H9 (cell line): ENCODE data around the gene MAML1. TPM values are rescaled to one million over a fixed set of nuclear protein-coding genes. Genes with fewer than 3 reads are reported as not detected.
"Not testable (repeated sequence)": the region's sequence is repeated elsewhere in the genome, so short reads cannot be mapped to it uniquely, and the experiment has no call there.

ENCODE experiments used
- DNase-seq: peaks from one replicate; pipeline ENCODE4 v3.0.0-alpha.2; 2017
- H2AFZ ChIP-seq: one replicate; pipeline ENCODE4 v1.6.1; 2013; ENCODE audit warnings: mild to moderate bottlenecking, low read length, control low read depth, moderate library complexity
- H2AK5ac ChIP-seq: 2 replicates; pipeline ENCODE4 v1.6.1; 2013; ENCODE audit warnings: low read length, control low read depth, mixed read lengths; ENCODE audit not compliant: insufficient read length
- H2BK120ac ChIP-seq: one replicate; pipeline ENCODE4 v1.6.1; 2013; ENCODE audit warnings: low read depth, mild to moderate bottlenecking, low read length, control low read depth, inconsistent platforms; ENCODE audit not compliant: poor library complexity, severe bottlenecking
- H2BK12ac ChIP-seq: 2 replicates; pipeline ENCODE4 v1.6.1; 2013; ENCODE audit warnings: low read length, control low read depth, mixed read lengths, low read depth; ENCODE audit not compliant: insufficient read length
- H2BK15ac ChIP-seq: 2 replicates; pipeline ENCODE4 v1.6.1; 2013; ENCODE audit warnings: low read depth, low read length, control low read depth
- H2BK20ac ChIP-seq: one replicate; pipeline ENCODE4 v1.6.1; 2013; ENCODE audit warnings: low read depth, mild to moderate bottlenecking, low read length, control low read depth, inconsistent platforms; ENCODE audit not compliant: poor library complexity, severe bottlenecking
- H2BK5ac ChIP-seq: 2 replicates; pipeline ENCODE4 v1.6.1; 2013; ENCODE audit warnings: low read length, control low read depth, mixed read lengths; ENCODE audit not compliant: insufficient read length
- H3K14ac ChIP-seq: 2 replicates; pipeline ENCODE4 v1.6.1; 2013; ENCODE audit warnings: low read length, control low read depth; ENCODE audit not compliant: insufficient read depth
- H3K18ac ChIP-seq: 2 replicates; pipeline ENCODE4 v1.6.1; 2013; ENCODE audit warnings: low read depth, mild to moderate bottlenecking, mixed read lengths, low read length, control low read depth; ENCODE audit not compliant: insufficient read length
- H3K23ac ChIP-seq: 2 replicates; pipeline ENCODE4 v1.6.1; 2013; ENCODE audit warnings: low read length, control low read depth, mixed read lengths, low read depth; ENCODE audit not compliant: insufficient read length
- H3K23me2 ChIP-seq: 2 replicates; pipeline ENCODE4 v1.6.1; 2013; ENCODE audit warnings: low read depth, mild to moderate bottlenecking, mixed read lengths, low read length, control low read depth; ENCODE audit not compliant: insufficient read length, poor library complexity, severe bottlenecking
- H3K27ac ChIP-seq: 2 replicates; pipeline ENCODE4 v1.5.1; 2013; ENCODE audit warnings: low read length, control low read depth, mixed read lengths, low read depth; ENCODE audit not compliant: insufficient read length
- H3K27me3 ChIP-seq: 2 replicates; pipeline ENCODE4 v1.6.1; 2013; ENCODE audit warnings: low read length, control low read depth, inconsistent platforms; ENCODE audit not compliant: insufficient read depth
- H3K4ac ChIP-seq: 2 replicates; pipeline ENCODE4 v1.6.1; 2013; ENCODE audit warnings: low read depth, mild to moderate bottlenecking, control low read depth, inconsistent platforms, low read length, moderate library complexity
- H3K4me1 ChIP-seq: 2 replicates; pipeline ENCODE4 v1.6.1; 2013; ENCODE audit warnings: low read length, control low read depth, inconsistent platforms; ENCODE audit not compliant: insufficient read depth
- H3K4me2 ChIP-seq: 2 replicates; pipeline ENCODE4 v1.6.1; 2013; ENCODE audit warnings: low read length, control low read depth, mixed read lengths; ENCODE audit not compliant: insufficient read length, insufficient read depth
- H3K56ac ChIP-seq: 2 replicates; pipeline ENCODE4 v1.6.1; 2013; ENCODE audit warnings: low read depth, mild to moderate bottlenecking, mixed read lengths, low read length, control low read depth; ENCODE audit not compliant: insufficient read length
- H3K79me1 ChIP-seq: 2 replicates; pipeline ENCODE4 v1.6.1; 2013; ENCODE audit warnings: low read depth, mild to moderate bottlenecking, moderate library complexity, low read length, control low read depth, inconsistent platforms; ENCODE audit not compliant: insufficient read depth, poor library complexity, severe bottlenecking
- H3K79me2 ChIP-seq: 2 replicates; pipeline ENCODE4 v1.6.1; 2013; ENCODE audit warnings: low read length, control low read depth, inconsistent platforms; ENCODE audit not compliant: insufficient read depth
- H3K9ac ChIP-seq: 2 replicates; pipeline ENCODE4 v1.6.1; 2013; ENCODE audit warnings: low read length, control low read depth, mixed read lengths; ENCODE audit not compliant: insufficient read length; ENCODE audit errors: extremely low read depth
- H3K9me3 ChIP-seq: one replicate; pipeline ENCODE4 v1.6.1; 2013; ENCODE audit warnings: low read depth, low read length, inconsistent platforms; ENCODE audit not compliant: control insufficient read depth
- H3T11ph ChIP-seq: one replicate; pipeline ENCODE4 v1.6.1; 2013; ENCODE audit warnings: mild to moderate bottlenecking, low read length, control low read depth, inconsistent platforms
- H4K20me1 ChIP-seq: one replicate; pipeline ENCODE4 v1.6.1; 2013; ENCODE audit not compliant: control insufficient read depth, insufficient read length, insufficient read depth
- H4K5ac ChIP-seq: 2 replicates; pipeline ENCODE4 v1.6.1; 2013; ENCODE audit warnings: low read depth, mild to moderate bottlenecking, mixed read lengths, low read length, control low read depth; ENCODE audit not compliant: insufficient read length
- H4K8ac ChIP-seq: replicated peaks from 2 replicates; pipeline ENCODE4 v1.6.1; 2013; ENCODE audit warnings: low read length, control low read depth, mixed read lengths, low read depth; ENCODE audit not compliant: insufficient read length
- H4K91ac ChIP-seq: 2 replicates; pipeline ENCODE4 v1.6.1; 2013; ENCODE audit warnings: low read depth, mild to moderate bottlenecking, moderate library complexity, mixed read lengths, low read length, control low read depth; ENCODE audit not compliant: insufficient read length
- H3K27ac Mint-ChIP-seq, 3 experiments: 2 replicates in 2 of 3; 3 replicates in 1 of 3; pipeline ENCODE4 v1.8.0; 2020 to 2021; ENCODE audit warnings: mixed read lengths in 3 of 3, mild to moderate bottlenecking in 1 of 3, moderate library complexity in 1 of 3
- H3K27me3 Mint-ChIP-seq: 2 replicates; pipeline ENCODE4 v1.8.0; 2021; ENCODE audit warnings: low read depth, mild to moderate bottlenecking, moderate library complexity, mixed read lengths
- H3K36me3 Mint-ChIP-seq, 3 experiments: 2 replicates in 2 of 3; 3 replicates in 1 of 3; pipeline ENCODE4 v1.8.0; 2020 to 2021; ENCODE audit warnings: low read depth in 3 of 3, mixed read lengths in 3 of 3; ENCODE audit not compliant: insufficient read depth in 1 of 3
- H3K4me1 Mint-ChIP-seq, 2 experiments: 2 replicates each; pipeline ENCODE4 v1.8.0; 2020; ENCODE audit warnings: mixed read lengths in 2 of 2
- H3K4me3 Mint-ChIP-seq, 2 experiments: 2 replicates in 1 of 2; 3 replicates in 1 of 2; pipeline ENCODE4 v1.8.0; 2020 to 2021; ENCODE audit warnings: mild to moderate bottlenecking in 2 of 2, mixed read lengths in 2 of 2, moderate library complexity in 1 of 2
- H3K9me3 Mint-ChIP-seq, 2 experiments: 2 replicates in 1 of 2; 3 replicates in 1 of 2; pipeline ENCODE4 v1.8.0; 2020; ENCODE audit warnings: mild to moderate bottlenecking in 2 of 2, mixed read lengths in 2 of 2, moderate library complexity in 1 of 2
- CTCF ChIP-seq: fragments of 200-600 bp; sonication (generic); conservative IDR thresholded peaks from 3 replicates; pipeline ENCODE4 v1.8.0; 2021; ENCODE audit warnings: antibody characterized with exemption, mild to moderate bottlenecking
- WGBS: extraction: QIAGEN DNeasy Blood & Tissue Kit; methylation state at CpG from one replicate; pipeline ENCODE4 v1.1.7; 2013; ENCODE audit warnings: missing lambda C conversion rate, low lambda C conversion rate, mixed read lengths; ENCODE audit not compliant: insufficient read length; ENCODE audit errors: extremely low coverage; 5-methylcytosine and 5-hydroxymethylcytosine counted together
- total RNA-seq: library from RNA; stranded (reverse); gene quantifications from 2 replicates; pipeline ENCODE4 v1.2.1, GENCODE V29; 2021

MAML1 gene
- total RNA-seq, 1 experiment from 2014 or later, result 50.8 TPM

DNA sequence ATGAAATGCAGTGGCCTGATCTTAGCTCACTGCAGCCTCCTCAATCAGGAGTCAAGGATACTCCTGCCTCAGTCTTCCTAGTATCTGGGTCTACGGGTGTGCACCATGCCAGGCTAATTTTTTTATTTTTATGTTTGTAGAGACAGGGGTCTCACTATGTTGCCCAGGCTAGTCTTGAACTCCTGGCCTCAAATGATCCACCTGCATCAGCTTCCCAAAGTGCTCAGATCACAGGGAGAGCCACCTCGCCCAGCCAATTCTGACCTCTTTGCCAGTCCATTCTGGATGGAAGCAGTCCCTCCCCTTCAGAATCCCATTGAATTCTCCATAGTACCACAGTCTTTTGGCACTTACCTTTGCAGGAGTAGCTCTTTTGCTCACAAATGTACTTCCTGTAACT is 35.5 kb upstream of the MAML1 start:
- Histone ChIP-seq H3K79me1 (no peaks in the 10 kb centered on the region), H3K27me3 (no peaks in the 10 kb centered on the region), H4K20me1 (no peaks in the 10 kb centered on the region), H2AFZ (no peak overlapping the region), H3T11ph (no peak overlapping the region), H2AK5ac (no peak overlapping the region), H2BK120ac (no peak overlapping the region), H3K4me2 (no peak overlapping the region), H4K8ac (no peak overlapping the region), H2BK15ac (no peak overlapping the region), H3K23me2 (peaks cover 7% of the 10 kb centered on the region), H3K9me3 (no peaks in the 10 kb centered on the region), H4K5ac (no peak overlapping the region), H3K9ac (no peak overlapping the region), H3K79me2 (peaks cover 26% of the 10 kb centered on the region), H3K14ac (no peak overlapping the region), H2BK5ac (no peak overlapping the region), H3K27ac (no peak overlapping the region), H3K18ac (no peak overlapping the region), H3K4ac (no peak overlapping the region), H3K4me1 (peaks cover 3% of the 10 kb centered on the region; the same call in 1 of the 2 replicates), H4K91ac (no peak overlapping the region), H2BK12ac (no peak overlapping the region), H3K23ac (no peak overlapping the region), H3K56ac (no peak overlapping the region), H2BK20ac (no peak overlapping the region)
- peaks cover 13 to 21% of the 10 kb centered on the region in 2 experiments for H3K4me1 Mint-ChIP-seq
- H3K27ac Mint-ChIP-seq, result peak overlapping the region in 1 of 3 experiments; percentile 39; a peak in 1 of 7 replicates
- peak overlapping the region; percentile 92 to 99; a peak in 3 of 5 replicates for H3K4me3 Mint-ChIP-seq
- DNase-seq, result no peak
- peaks cover 12 to 23% (median 15%) of the 10 kb centered on the region in 3 experiments for H3K36me3 Mint-ChIP-seq
- no peak for TF ChIP-seq CTCF
- no CpG with 5 or more reads among the region's 2 CpGs for WGBS
- no peaks in the 10 kb centered on the region for H3K27me3 Mint-ChIP-seq
- H3K9me3 Mint-ChIP-seq, result 0 out of 5 replicates have a peak, but pooled peaks cover 0 to under 1% of the 10 kb centered on the region in 2 experiments

- H2BK12ac ChIP-seq, H4K8ac ChIP-seq, H3K56ac ChIP-seq, H2BK120ac ChIP-seq, H4K91ac ChIP-seq, H4K20me1 ChIP-seq, H3K18ac ChIP-seq, H4K5ac ChIP-seq, H2AK5ac ChIP-seq, H3K4ac ChIP-seq, H3K23ac ChIP-seq, H2AFZ ChIP-seq, H3K27me3 ChIP-seq, H2BK20ac ChIP-seq, H3K14ac ChIP-seq, H3K4me1 ChIP-seq, H3K23me2 ChIP-seq, H3K9me3 ChIP-seq, H3K9me3 Mint-ChIP-seq, H3T11ph ChIP-seq, H2BK15ac ChIP-seq, H3K27me3 Mint-ChIP-seq, H3K79me1 ChIP-seq, DNase-seq: not testable (repeated sequence)
- peak overlapping the region; percentile 87 for H3K4me2 ChIP-seq
- peak overlapping the region; percentile 36 for H2BK5ac ChIP-seq
- Mint-ChIP-seq H3K4me1 (peaks cover 17 to 26% of the 10 kb centered on the region in 2 experiments), H3K4me3 (peak overlapping the region; percentile 92 to 99), H3K36me3 (peaks cover 16 to 28% (median 19%) of the 10 kb centered on the region in 3 experiments), H3K27ac (peak overlapping the region in 1 of 3 experiments; percentile 97; a peak in 2 of 7 replicates)
- peak overlapping the region; percentile 94 for H3K9ac ChIP-seq
- peak overlapping the region; percentile 90 for H3K27ac ChIP-seq
- peaks cover 29% of the 10 kb centered on the region for H3K79me2 ChIP-seq
- no CpG with 5 or more reads among the region's 15 CpGs for WGBS
Observed at GRCh38 chr5:179697543-179697942, 35.1 kb upstream of the MAML1 start.
